HG03571 (cell line): ENCODE measurements around the gene ELOVL5.
"Not testable (repeated sequence)": the region's sequence is repeated elsewhere in the genome, so short reads cannot be mapped to it uniquely, and the experiment has no call there.

Source experiments
- ATAC-seq: cut with Tn5 transposase; IDR thresholded peaks from one replicate; pipeline ENCODE4 v1.9.1; 2021; ENCODE audit not compliant: unreplicated experiment

The ELOVL5 gene

DNA sequence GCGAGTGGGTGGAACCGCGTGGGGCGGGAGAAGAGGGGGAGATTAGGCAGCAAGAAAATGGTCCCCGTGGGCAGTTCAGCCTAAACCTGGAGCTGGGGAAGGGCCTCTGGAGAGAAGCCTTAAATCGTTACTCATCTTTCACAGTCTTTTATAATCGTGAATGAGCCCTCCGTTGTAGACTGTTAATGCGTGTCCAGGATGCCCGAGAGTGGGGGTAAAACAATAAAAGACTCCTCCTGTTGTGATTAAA is 11.0 kb upstream of the ELOVL5 start:
- no peak for ATAC-seq

DNA sequence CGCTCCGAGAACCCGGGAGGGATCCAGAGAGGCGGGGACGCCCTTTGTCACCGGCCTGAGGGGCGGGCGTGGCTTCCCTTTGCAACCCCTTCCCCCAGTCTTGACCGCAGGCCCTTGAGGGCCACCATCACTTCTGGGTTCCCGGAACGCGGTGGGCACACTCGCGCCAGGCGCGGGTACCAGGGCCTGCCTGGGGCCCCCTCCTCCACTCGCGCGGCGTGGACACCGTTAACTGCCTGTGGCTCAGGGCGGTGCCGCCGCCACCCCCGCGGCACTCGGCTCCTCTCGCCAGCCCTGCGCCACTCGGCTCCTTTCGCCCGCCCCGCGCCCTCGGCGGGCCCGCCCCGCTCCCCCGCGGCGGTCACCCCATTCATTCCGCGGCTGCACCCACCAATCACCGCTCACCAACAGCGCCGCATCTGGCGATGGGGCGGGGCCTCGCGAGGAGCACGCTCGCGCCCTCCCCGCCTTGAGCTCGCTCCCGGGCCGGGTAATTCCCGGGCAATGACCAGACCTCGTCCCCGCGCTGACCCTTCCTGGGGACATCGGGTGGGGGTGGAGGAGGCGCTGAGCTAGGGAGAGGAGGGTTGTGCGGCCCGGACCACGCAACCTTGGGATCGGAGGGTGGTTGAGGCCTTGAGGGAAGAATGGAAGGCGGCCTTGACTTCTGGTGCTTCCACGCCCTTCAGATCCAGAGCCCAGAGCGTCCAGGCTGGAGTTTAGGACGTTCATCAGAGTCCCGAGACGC is 10.5 kb upstream of the ELOVL5 start:
- ATAC-seq, result peak; percentile 95

GRCh38 chr6:53358440-53359094 is 9.8 kb upstream of the ELOVL5 start:
- peak; percentile 8 for ATAC-seq

GRCh38 chr6:53357576-53358360 is 9.0 kb upstream of the ELOVL5 start:
- ATAC-seq, result no peak

DNA sequence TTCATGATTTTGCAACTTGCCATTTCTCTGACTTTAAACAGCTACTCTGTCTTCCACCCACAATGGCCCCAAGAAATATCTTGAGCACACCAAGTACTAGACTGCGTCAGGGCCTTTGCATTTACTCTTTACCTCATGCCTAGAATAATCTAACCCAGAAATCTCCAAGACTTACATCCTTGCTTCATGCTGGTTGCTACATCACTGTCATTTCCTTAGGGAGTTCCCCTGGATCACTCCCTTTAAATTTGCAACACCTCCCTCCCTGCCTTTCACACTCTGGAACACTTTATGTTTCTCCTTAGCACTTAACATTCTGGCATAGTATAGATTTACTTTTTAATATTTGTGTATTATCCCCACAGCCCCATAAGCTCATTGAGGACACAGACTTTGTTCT is 4.9 kb upstream of the ELOVL5 start:
- ATAC-seq, result no peak

GRCh38 chr6:53352360-53352759 is 3.6 kb upstream of the ELOVL5 start:
- no peak for ATAC-seq

DNA sequence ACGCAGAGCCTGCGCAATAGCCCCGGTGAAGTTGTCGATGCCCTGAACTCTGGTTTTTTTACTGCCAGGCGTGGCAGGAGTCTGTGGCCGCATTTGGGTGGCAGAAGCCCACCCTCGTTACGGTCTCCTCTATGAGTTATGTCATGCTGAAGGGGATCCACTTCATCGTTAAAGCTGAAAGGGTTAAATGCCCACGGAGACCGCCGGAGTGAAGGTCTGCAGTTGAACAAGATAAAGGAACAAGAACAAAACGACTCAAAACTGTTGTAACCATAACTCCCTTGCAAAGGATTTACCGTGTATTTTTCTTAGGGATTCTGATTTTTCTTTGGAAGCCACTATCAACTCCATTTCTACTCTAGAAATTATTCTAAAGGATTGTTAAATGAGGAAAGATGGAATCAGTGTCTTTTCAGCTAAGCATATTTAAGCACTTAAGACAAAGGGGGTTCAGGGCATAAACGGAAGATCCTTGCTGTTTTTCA is 501 bp upstream of the ELOVL5 start:
- no peak for ATAC-seq

DNA sequence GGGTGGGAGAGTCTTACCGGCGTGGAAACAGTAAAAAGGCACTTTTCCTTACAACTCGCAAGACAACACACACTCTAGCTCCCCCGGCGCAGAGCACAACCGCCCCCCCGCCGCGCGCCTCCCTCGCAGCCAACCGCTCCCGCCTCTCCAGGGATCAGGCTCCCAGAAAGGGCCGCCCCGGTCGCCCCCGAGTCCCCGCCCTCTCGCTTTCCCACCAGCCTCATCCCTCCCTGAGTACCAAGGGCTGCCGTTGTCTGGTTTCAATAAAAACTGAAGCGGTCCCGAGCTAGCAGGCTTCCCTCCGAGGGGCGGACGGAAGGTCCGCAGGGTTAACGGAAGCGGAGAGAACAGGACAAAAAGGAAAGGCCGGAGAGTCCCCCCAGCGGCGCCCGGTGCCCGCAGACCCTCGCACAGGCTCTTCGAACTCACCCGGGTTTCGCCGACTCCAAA is 804 bp downstream of the ELOVL5 start:
- ATAC-seq, result peak; percentile 16

GRCh38 chr6:53347250-53347920 is 1.4 kb downstream of the ELOVL5 start:
- peak; percentile 28 for ATAC-seq

GRCh38 chr6:53346049-53346448 is 2.7 kb downstream of the ELOVL5 start:
- not testable (repeated sequence) for ATAC-seq

DNA sequence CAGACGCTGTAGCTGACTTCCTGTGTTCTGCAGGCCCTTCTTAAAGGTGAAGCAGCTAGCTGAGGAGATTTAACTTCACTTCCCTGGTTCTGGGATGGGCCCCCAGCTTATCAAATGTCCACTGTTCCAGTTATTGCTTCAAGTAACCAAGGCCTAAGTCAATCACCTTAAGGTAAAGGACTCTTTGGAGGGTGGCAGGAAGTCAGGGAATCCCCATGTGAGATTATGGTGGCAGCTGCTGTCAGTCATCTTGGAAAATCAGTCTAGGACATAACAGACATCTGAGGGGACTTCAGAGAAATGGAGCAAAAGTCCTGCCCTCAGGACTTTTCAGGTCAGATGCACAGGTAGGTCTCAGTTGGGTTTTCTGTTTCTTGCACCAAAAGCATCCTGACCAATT is 3.8 kb downstream of the ELOVL5 start:
- no peak for ATAC-seq

DNA sequence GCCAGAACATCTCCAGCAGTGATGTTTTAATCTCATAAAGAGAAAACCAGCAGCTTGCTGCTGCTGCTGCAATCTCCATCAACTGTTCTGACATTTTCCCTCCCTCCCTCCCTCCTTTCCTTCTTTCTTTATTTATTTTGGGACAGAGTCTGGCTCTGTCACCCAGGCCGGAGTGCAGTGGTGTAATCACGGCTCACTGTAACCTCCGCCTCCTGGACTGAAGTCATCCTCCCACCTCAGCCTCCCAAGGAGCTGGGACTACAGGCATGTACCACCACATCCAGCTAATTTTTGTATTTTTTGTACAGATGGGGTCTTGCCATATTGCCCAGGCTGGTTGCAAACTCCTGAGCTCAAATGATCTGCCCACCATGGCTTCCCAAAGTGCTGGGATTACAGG is 5.7 kb downstream of the ELOVL5 start:
- ATAC-seq, result no peak

DNA sequence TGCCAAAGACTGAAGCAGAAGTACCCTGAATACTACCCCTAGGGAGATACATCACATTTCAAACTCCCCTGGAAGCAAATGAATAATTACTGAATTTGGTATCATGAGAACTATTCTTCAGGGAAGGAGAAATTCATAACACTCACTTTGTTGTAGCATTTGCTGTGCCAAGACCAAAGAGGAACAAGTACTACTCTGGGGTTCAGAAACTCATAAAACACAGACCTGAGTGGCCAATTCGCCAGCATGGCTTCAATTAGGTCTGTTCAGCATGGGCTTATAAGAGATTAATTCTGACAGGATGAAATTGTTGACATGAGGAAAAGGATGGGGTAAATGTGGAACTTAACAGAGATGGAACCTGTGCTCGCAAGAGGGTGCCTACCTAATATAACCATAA is 6.5 kb downstream of the ELOVL5 start:
- no peak for ATAC-seq

- no peak for ATAC-seq
Observed at GRCh38 chr6:53340536-53340935, 8.2 kb downstream of the ELOVL5 start.

- ATAC-seq, result no peak
Observed at GRCh38 chr6:53339424-53339823, 9.3 kb downstream of the ELOVL5 start.

DNA sequence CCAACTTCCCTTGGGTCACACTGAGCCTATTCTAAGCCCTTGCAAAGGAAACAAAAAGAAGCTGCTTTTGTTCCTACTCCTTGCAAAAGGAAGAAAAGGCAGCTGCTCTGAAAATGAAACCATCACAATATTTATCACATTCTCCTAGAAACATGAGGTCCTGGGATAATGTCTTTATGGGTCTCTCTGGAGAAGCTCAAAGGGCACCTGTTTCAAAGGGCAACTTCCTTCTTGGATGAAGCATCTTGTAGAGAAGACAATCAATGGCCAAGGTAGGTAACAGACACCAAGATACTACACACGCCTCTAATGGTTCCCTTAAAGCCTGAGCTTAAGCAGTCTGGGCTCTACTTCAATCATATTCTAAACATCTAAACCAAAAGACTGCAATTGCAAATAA is 10.4 kb downstream of the ELOVL5 start:
- ATAC-seq, result no peak

- no peak for ATAC-seq
Observed at GRCh38 chr6:53336070-53336469, 12.7 kb downstream of the ELOVL5 start.

- ATAC-seq, result peak; percentile 85
Observed at GRCh38 chr6:53335224-53335994, 13.3 kb downstream of the ELOVL5 start.

DNA sequence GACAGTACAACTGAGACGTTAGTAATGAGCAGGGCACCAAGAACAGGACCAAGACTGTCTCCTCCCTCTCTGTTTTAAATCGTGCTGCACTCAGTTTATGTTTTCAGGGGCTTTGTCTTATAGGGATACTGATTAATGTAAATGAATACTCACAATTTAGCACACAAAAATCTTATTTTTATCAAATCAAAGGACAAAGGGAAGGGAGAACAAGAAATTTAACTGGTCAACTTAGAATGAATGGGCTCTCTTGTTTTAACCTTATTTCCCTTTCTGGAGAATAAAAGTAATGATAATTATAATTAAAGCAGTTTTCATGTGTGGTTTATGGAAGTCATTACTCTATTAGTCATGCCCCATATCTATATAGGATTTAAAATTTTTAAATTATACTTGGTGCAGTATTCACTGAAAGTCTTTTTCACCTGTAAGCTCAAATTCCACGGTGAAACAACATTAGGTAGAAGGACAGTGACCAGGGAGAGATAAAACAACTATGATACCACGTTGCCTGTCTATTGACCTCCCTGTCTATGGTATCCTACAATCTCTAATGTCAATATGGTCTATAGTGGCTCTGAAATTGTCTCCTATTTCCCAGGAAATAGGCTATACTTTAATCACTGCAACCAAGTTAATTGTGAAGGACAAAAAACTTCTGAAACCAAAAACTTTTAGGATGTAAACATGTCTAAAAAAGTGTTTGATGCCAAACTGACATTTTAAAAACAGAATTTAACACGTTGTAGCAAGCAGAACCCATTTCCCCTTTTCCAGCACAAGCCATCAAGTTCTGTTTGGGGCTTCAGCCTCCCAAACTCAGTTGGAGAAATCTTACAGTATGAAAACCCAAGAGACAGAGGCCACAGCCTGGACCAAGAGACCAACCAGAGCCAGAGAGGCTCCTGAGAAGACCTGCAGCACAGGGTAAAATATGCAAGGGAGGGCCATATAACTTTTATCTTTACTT is 15.0 kb downstream of the ELOVL5 start:
- no peak for ATAC-seq

DNA sequence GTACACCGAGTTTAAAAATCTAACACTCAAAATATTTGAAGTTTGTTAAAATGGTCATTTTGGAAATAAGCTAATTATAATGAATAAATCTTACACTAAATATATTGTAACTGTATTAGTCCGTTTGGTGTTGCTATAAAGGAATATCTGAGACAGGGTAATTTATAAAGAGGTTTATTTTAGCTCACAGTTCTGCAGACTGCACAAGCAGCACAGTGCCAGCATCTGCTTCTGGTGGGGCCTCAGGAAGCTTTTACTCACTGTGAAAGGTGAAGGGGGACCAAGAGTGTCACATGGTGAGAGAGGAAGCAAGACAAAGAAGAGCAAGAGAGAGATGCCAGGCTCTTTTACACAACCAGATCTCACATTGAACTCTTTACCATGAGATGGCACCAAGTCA is 17.1 kb downstream of the ELOVL5 start:
- ATAC-seq, result no peak
